H1 (cell line): Measurements from ENCODE around the gene ALOX15. TPM values are rescaled to one million over a fixed set of nuclear protein-coding genes. Genes with fewer than 3 reads are reported as not detected.

Source experiments
- CTCF ChIA-PET: fragments of 300-600 bp; sonication (Branson Sonifier 250); formaldehyde crosslinking; loops from one replicate; lab custom pipeline; 2021; ENCODE audit not compliant: partially characterized antibody; lab: Charles Lee
- POLR2A ChIA-PET: fragments of 300-600 bp; sonication (Branson Sonifier 250); formaldehyde crosslinking; loops from one replicate; lab custom pipeline; 2021; ENCODE audit warnings: inconsistent platforms; ENCODE audit not compliant: partially characterized antibody; lab: Charles Lee
- DNase-seq, 2 experiments: peaks; one replicate each; pipeline versions ENCODE4 v3.0.0 to v3.0.0-alpha.2; 2010 to 2022; ENCODE audit warnings: low spot score in 2 of 2, low read depth in 1 of 2, mixed read lengths in 1 of 2
- FAIRE-seq: peaks from 2 replicates; lab custom pipeline; 2011; peaks lifted over from hg19 to GRCh38; lab: Jason Lieb, UNC
- H2AFZ ChIP-seq: 2 replicates; pipeline ENCODE4 v1.8.1; 2012; ENCODE audit warnings: low read length, inconsistent platforms
- H2AK5ac ChIP-seq: 2 replicates; pipeline ENCODE4 v1.6.1; 2013; ENCODE audit warnings: low read depth, low read length
- H2BK120ac ChIP-seq: replicated peaks from 2 replicates; pipeline ENCODE3; 2013; ENCODE audit warnings: low read depth, low read length, inconsistent platforms
- H2BK12ac ChIP-seq: 2 replicates; pipeline ENCODE4 v1.6.1; 2013; ENCODE audit warnings: low read depth, low read length
- H2BK15ac ChIP-seq: 2 replicates; pipeline ENCODE4 v1.6.1; 2013; ENCODE audit warnings: low read length
- H2BK20ac ChIP-seq: 2 replicates; pipeline ENCODE4 v1.6.1; 2013; ENCODE audit warnings: low read length
- H2BK5ac ChIP-seq: 2 replicates; pipeline ENCODE4 v1.6.1; 2013; ENCODE audit warnings: low read depth, low read length
- H3K14ac ChIP-seq: 2 replicates; pipeline ENCODE4 v1.6.1; 2013; ENCODE audit warnings: inconsistent platforms; ENCODE audit not compliant: insufficient read length
- H3K18ac ChIP-seq: 2 replicates; pipeline ENCODE4 v1.6.1; 2013; ENCODE audit warnings: low read length; ENCODE audit errors: extremely low read depth
- H3K23ac ChIP-seq: 2 replicates; pipeline ENCODE4 v1.6.1; 2013; ENCODE audit warnings: inconsistent platforms; ENCODE audit not compliant: insufficient read length
- H3K23me2 ChIP-seq: 2 replicates; pipeline ENCODE4 v1.6.1; 2013; ENCODE audit warnings: low read depth, low read length
- H3K27ac ChIP-seq: 2 replicates; pipeline ENCODE4 v1.6.1; 2011; ENCODE audit warnings: low read depth, low read length, inconsistent platforms
- H3K27me3 ChIP-seq, 4 experiments: replicated peaks in 1 of 4; 1 replicate in 1 of 4; 2 replicates in 3 of 4; pipeline versions ENCODE4 v1.6.1 to v1.8.1; 2011 to 2013; ENCODE audit warnings: low read length in 3 of 4, mild to moderate bottlenecking in 3 of 4, inconsistent platforms in 2 of 4, mixed read lengths in 2 of 4, moderate library complexity in 1 of 4; ENCODE audit not compliant: control insufficient read depth in 3 of 4, insufficient read depth in 3 of 4; ENCODE audit errors: extremely low read depth in 1 of 4
- H3K36me3 ChIP-seq, 4 experiments: 2 replicates each; pipeline versions ENCODE4 v1.6.1 to v1.8.1; 2011 to 2013; ENCODE audit warnings: mild to moderate bottlenecking in 4 of 4, low read length in 3 of 4, moderate library complexity in 2 of 4, control low read depth in 1 of 4, inconsistent platforms in 1 of 4; ENCODE audit not compliant: insufficient read depth in 4 of 4, control insufficient read depth in 2 of 4
- H3K4ac ChIP-seq: replicated peaks from 2 replicates; pipeline ENCODE3; 2013; ENCODE audit warnings: low read length, low read depth, mixed read lengths, inconsistent platforms; ENCODE audit not compliant: insufficient read length
- H3K4me1 ChIP-seq, 4 experiments: replicated peaks in 1 of 4; 1 replicate in 1 of 4; 2 replicates in 3 of 4; pipeline versions ENCODE4 v1.6.1 to v1.8.1; 2011 to 2013; ENCODE audit warnings: low read length in 3 of 4, inconsistent platforms in 2 of 4, mixed read lengths in 1 of 4; ENCODE audit not compliant: insufficient read depth in 4 of 4, control insufficient read depth in 3 of 4
- H3K4me2 ChIP-seq, 2 experiments: 2 replicates each; pipeline versions ENCODE4 v1.6.1 to v1.8.1; 2011 to 2013; ENCODE audit warnings: low read depth in 2 of 2, low read length in 2 of 2, control low read depth in 1 of 2, inconsistent platforms in 1 of 2, mild to moderate bottlenecking in 1 of 2; ENCODE audit not compliant: insufficient read depth in 1 of 2
- H3K4me3 ChIP-seq, 4 experiments: fragments of 200-600, 300-600 bp in 1 of 4; sonication (generic), shearing (Covaris generic), sonication (Bioruptor Twin) in 1 of 4; 2 replicates each; pipeline versions ENCODE4 v1.5.1 to v1.8.1; 2011 to 2016; ENCODE audit warnings: low read length in 4 of 4, low read depth in 3 of 4, control low read depth in 2 of 4, inconsistent platforms in 2 of 4, mild to moderate bottlenecking in 2 of 4, mixed read lengths in 1 of 4, moderate library complexity in 1 of 4; ENCODE audit not compliant: insufficient read depth in 2 of 4; ENCODE audit errors: extremely low read depth in 1 of 4
- H3K56ac ChIP-seq: replicated peaks from 2 replicates; pipeline ENCODE3; 2013; ENCODE audit warnings: low read depth, mild to moderate bottlenecking, mixed read lengths, low read length, inconsistent platforms; ENCODE audit not compliant: insufficient read length
- H3K79me1 ChIP-seq: 2 replicates; pipeline ENCODE4 v1.6.1; 2013; ENCODE audit warnings: low read depth, low read length, control low read depth
- H3K79me2 ChIP-seq, 2 experiments: 2 replicates each; pipeline versions ENCODE4 v1.6.1 to v1.8.1; 2012 to 2013; ENCODE audit warnings: low read length in 2 of 2, mild to moderate bottlenecking in 2 of 2, inconsistent platforms in 1 of 2; ENCODE audit not compliant: insufficient read depth in 2 of 2, control insufficient read depth in 1 of 2
- H3K9ac ChIP-seq, 4 experiments: replicated peaks in 1 of 4; 1 replicate in 1 of 4; 2 replicates in 3 of 4; pipeline versions ENCODE4 v1.6.1 to v1.8.1; 2011 to 2013; ENCODE audit warnings: low read depth in 3 of 4, low read length in 3 of 4, control low read depth in 2 of 4, mild to moderate bottlenecking in 2 of 4, moderate library complexity in 2 of 4, inconsistent platforms in 1 of 4; ENCODE audit errors: extremely low read depth in 1 of 4
- H3K9me3 ChIP-seq, 2 experiments: 2 replicates each; pipeline versions ENCODE4 v1.6.1 to v1.8.1; 2012 to 2013; ENCODE audit warnings: mild to moderate bottlenecking in 2 of 2, moderate library complexity in 2 of 2, control low read depth in 1 of 2, inconsistent platforms in 1 of 2, low read depth in 1 of 2, low read length in 1 of 2, mixed read lengths in 1 of 2; ENCODE audit not compliant: insufficient read depth in 2 of 2
- H4K20me1 ChIP-seq, 2 experiments: replicated peaks in 1 of 2; 2 replicates each; pipeline versions ENCODE3 to v1.8.1; 2011 to 2013; ENCODE audit warnings: inconsistent platforms in 2 of 2, low read length in 2 of 2, mild to moderate bottlenecking in 1 of 2; ENCODE audit not compliant: insufficient read depth in 2 of 2, control insufficient read depth in 1 of 2
- H4K5ac ChIP-seq: 2 replicates; pipeline ENCODE4 v1.6.1; 2013; ENCODE audit warnings: low read length, low read depth, mixed read lengths, inconsistent platforms; ENCODE audit not compliant: insufficient read length
- H4K8ac ChIP-seq: 2 replicates; pipeline ENCODE4 v1.8.0; 2013; ENCODE audit warnings: mild to moderate bottlenecking, moderate library complexity, low read length, inconsistent platforms; ENCODE audit not compliant: insufficient read depth; ENCODE audit errors: extremely low read depth
- H4K91ac ChIP-seq: replicated peaks from 2 replicates; pipeline ENCODE3; 2013; ENCODE audit warnings: low read length, mixed read lengths, inconsistent platforms; ENCODE audit not compliant: insufficient read length
- EZH2 ChIP-seq: fragments of 200-600 bp; sonication (generic); IDR thresholded peaks from 2 replicates; pipeline ENCODE4 v1.7.1; 2012; ENCODE audit warnings: low read depth, mild to moderate bottlenecking, moderate library complexity, low read length, inconsistent platforms; ENCODE audit not compliant: severe bottlenecking
- WGBS, 2 experiments: shearing (Covaris generic) in 1 of 2; methylation state at CpG; one replicate each; pipeline versions ENCODE4 v1.1.6 to v1.1.7; 2013 to 2015; ENCODE audit warnings: low lambda C conversion rate in 2 of 2, mixed read lengths in 2 of 2, inconsistent platforms in 1 of 2, low coverage in 1 of 2, missing lambda C conversion rate in 1 of 2; ENCODE audit not compliant: insufficient replicate concordance in 2 of 2, insufficient coverage in 1 of 2, insufficient read length in 1 of 2; ENCODE audit errors: extremely low coverage in 1 of 2, missing lambda C conversion rate in 1 of 2; 5-methylcytosine and 5-hydroxymethylcytosine counted together
- polyA plus RNA-seq, 7 experiments: library from polyadenylated mRNA; depleted of rRNA in 3 of 7; stranded (reverse) in 5 of 7; unstranded in 2 of 7; fragments of >200 nt in 5 of 7; fragments of 200-250 nt in 2 of 7; gene quantifications; 1 replicate in 5 of 7; 2 replicates in 1 of 7; 4 replicates in 1 of 7; pipeline versions ENCODE4 v1.2.1 to v1.2.3, GENCODE V29; 2011 to 2013; ENCODE audit warnings: missing spikeins in 2 of 7, mixed read lengths in 2 of 7
- total RNA-seq: library from RNA; stranded (reverse); fragmentation: NEBNext Ultra II Directional; extraction: Animal tissue kit (Norgen Biotek cat#: 25700); gene quantifications from 2 replicates; pipeline ENCODE4 v1.2.1, GENCODE V29; 2021
- TF ChIP-seq, protein P1 (sequence below), 3 experiments: IDR thresholded peaks; 1 replicate in 2 of 3; 2 replicates in 1 of 3; pipeline versions ENCODE4 v1.5.1 to v1.6.1; 2011; ENCODE audit warnings: low read length in 3 of 3, mild to moderate bottlenecking in 3 of 3, inconsistent platforms in 2 of 3, low read depth in 1 of 3, moderate library complexity in 1 of 3; ENCODE audit not compliant: insufficient read depth in 1 of 3; ENCODE audit errors: control extremely low read depth in 1 of 3

The ALOX15 gene
- total and polyA plus RNA-seq, 2 of the 8 experiments (the other 6 are each of a cell fraction or from before 2014, with no cell fraction given): 1.5 to 1.7 TPM

DNA sequence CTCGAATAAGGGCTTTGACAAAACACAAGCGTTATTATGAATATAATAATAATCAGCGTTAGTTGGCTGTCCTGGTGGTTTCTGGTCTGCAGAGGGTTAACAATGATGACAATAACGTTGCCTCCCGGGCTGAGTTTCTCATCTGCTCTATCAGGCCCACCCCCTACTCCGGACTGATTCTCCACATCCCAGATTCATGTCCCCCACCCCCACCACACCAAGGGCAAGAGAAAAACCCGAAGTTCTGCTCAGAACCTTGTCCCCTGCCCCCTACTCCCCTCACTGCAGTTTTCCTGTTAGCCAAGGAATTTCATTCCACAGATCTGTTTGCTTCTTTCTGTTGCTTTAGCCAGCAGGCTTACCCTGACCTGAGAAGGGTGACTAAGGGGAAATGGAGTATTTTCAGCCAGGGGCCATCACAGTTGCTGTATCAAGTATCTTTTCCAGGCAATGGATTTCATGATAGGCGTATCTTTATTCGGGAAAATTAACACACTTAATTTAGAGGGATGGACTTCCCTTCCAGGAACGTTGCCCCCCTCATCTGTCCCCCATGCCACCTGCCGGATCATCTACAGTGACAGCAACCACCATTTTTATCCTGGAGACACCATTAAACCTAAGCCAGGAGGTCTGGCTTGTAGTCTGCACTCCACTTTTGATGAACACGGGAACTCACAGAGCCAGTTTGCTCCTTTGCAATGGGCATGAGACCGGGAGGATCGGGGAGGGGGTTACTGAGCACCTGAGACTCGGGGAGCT lies 23.7 kb downstream of the ALOX15 start:
- TF ChIP-seq EZH2: peak; percentile 25
- TF ChIP-seq, protein P1, sequence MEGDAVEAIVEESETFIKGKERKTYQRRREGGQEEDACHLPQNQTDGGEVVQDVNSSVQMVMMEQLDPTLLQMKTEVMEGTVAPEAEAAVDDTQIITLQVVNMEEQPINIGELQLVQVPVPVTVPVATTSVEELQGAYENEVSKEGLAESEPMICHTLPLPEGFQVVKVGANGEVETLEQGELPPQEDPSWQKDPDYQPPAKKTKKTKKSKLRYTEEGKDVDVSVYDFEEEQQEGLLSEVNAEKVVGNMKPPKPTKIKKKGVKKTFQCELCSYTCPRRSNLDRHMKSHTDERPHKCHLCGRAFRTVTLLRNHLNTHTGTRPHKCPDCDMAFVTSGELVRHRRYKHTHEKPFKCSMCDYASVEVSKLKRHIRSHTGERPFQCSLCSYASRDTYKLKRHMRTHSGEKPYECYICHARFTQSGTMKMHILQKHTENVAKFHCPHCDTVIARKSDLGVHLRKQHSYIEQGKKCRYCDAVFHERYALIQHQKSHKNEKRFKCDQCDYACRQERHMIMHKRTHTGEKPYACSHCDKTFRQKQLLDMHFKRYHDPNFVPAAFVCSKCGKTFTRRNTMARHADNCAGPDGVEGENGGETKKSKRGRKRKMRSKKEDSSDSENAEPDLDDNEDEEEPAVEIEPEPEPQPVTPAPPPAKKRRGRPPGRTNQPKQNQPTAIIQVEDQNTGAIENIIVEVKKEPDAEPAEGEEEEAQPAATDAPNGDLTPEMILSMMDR (IDR thresholded peaks at IDR 0.05; ENCODE audit: control extremely low read depth in 1 of 3, insufficient read depth in 1 of 3, low read depth in 1 of 3, low read length in 3 of 3): no peak
- TF ChIP-seq, all 59 proteins: peak for 1
- H3K4ac ChIP-seq: no peak overlapping the region
- H3K9me3 ChIP-seq: no peaks in the 10 kb centered on the region
- no peak overlapping the region for H2BK120ac ChIP-seq
- no peak overlapping the region for H3K23ac ChIP-seq
- H3K4me3 ChIP-seq: no peak overlapping the region
- H4K8ac ChIP-seq: no peak overlapping the region
- H3K4me2 ChIP-seq: peak overlapping the region in 1 of 2 experiments; percentile 31; a peak in 1 of 4 replicates
- CTCF ChIA-PET: interaction anchor here (0.7 kb wide), 1 partner anchor 9 kb away, joined by 3 read pairs; no protein-coding TSS in a partner anchor
- H3K14ac ChIP-seq: no peak overlapping the region
- peak overlapping the region; percentile 17; the same call in 1 of the 2 replicates for H2BK12ac ChIP-seq
- H4K20me1 ChIP-seq: no peaks in the 10 kb centered on the region
- H3K27me3 ChIP-seq: 0 out of 7 replicates have a peak, but pooled peaks cover 0 to 2% (median 0%) of the 10 kb centered on the region in 4 experiments
- H4K5ac ChIP-seq: no peak overlapping the region
- H2AK5ac ChIP-seq: no peak overlapping the region; the same call in 1 of the 2 replicates
- peak overlapping the region; percentile 92 for H2AFZ ChIP-seq
- no peaks in the 10 kb centered on the region; the same call in 1 of the 2 replicates for H3K23me2 ChIP-seq
- H3K79me2 ChIP-seq: no peaks in the 10 kb centered on the region
- no peaks in the 10 kb centered on the region for H3K79me1 ChIP-seq
- H2BK20ac ChIP-seq: no peak overlapping the region
- H2BK5ac ChIP-seq: no peak overlapping the region
- peak overlapping the region; percentile 37 for H4K91ac ChIP-seq
- no peaks in the 10 kb centered on the region for H3K36me3 ChIP-seq
- H3K18ac ChIP-seq: peak overlapping the region; percentile 24; the same call in 1 of the 2 replicates
- 0 out of 2 replicates have a peak overlapping the region, but pooled peaks have one; percentile 66 for H2BK15ac ChIP-seq
- WGBS, 2 experiments: 71% methylated on average over 15 of the region's 15 CpGs; no CpG with 5 or more reads in 1 of the 2 experiments
- peaks cover 0 to 6% (median 0%) of the 10 kb centered on the region in 4 experiments; a peak in 2 of 7 replicates for H3K4me1 ChIP-seq
- no peak overlapping the region for H3K27ac ChIP-seq
- H3K9ac ChIP-seq: no peak overlapping the region
- DNase-seq (no peak), FAIRE-seq (no peak)
- POLR2A ChIA-PET: interaction anchor here (0.7 to 1.4 kb wide), 4 partner anchors 9 to 278 kb away, joined by 3 to 4 read pairs (median 3); partner anchors contain the start of gene SMTNL2
- H3K56ac ChIP-seq: no peak overlapping the region
